Stomach (tissue), 4 donors: ENCODE results near the gene SCN1A.

Experiments used
- CTCF ChIP-seq, 7 experiments: fragments of 450-650 bp in 4 of 7; fragments of 200-600 bp in 3 of 7; sonication (generic) in 3 of 7; IDR thresholded peaks; one replicate each; pipeline ENCODE4 v1.5.1; 2016 to 2019; ENCODE audit warnings: antibody characterized with exemption in 7 of 7, control low read depth in 2 of 7, mild to moderate bottlenecking in 1 of 7
- POLR2A ChIP-seq, 4 donors: fragments of 450-650 bp; IDR thresholded peaks; one replicate each; pipeline ENCODE4 v1.6.1; 2016; ENCODE audit warnings: antibody characterized with exemption in 4 of 4, control low read depth in 2 of 4, mild to moderate bottlenecking in 1 of 4, moderate library complexity in 1 of 4

GRCh38 chr2:166140932-166141331 is 13.1 kb upstream of the SCN1A start:
- TF ChIP-seq CTCF (IDR thresholded peaks at IDR 0.05) (no peak), POLR2A (IDR thresholded peaks at IDR 0.05) (no peak)
